ENCODE data around the gene RBM24.
A peak's percentile ranks its signal among the peaks of the same experiment; 100 is the strongest.

RBM24 gene

DNA sequence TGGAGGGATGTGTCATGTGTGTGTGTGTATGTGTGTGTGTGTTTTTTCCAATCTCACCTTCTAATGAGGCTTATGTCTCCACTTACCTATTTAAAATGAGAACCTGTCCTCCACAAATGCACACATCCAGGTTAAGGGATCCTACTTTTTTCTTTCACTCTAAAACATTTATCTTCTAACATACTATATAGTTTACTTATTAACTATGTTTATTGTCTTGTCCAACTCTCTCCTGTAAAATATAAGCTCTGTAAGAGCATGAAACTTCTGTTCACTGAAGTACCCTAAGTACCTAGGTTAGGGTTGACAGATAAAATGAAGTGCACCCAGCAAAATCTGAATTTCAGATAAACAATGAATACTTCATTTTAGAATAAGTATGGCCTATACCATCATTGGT, 29.2 kb upstream of the RBM24 start:
- TF ChIP-seq, protein P1, sequence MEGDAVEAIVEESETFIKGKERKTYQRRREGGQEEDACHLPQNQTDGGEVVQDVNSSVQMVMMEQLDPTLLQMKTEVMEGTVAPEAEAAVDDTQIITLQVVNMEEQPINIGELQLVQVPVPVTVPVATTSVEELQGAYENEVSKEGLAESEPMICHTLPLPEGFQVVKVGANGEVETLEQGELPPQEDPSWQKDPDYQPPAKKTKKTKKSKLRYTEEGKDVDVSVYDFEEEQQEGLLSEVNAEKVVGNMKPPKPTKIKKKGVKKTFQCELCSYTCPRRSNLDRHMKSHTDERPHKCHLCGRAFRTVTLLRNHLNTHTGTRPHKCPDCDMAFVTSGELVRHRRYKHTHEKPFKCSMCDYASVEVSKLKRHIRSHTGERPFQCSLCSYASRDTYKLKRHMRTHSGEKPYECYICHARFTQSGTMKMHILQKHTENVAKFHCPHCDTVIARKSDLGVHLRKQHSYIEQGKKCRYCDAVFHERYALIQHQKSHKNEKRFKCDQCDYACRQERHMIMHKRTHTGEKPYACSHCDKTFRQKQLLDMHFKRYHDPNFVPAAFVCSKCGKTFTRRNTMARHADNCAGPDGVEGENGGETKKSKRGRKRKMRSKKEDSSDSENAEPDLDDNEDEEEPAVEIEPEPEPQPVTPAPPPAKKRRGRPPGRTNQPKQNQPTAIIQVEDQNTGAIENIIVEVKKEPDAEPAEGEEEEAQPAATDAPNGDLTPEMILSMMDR (IDR thresholded peaks at IDR 0.05; ENCODE audit: insufficient read depth, low read depth, low read length, missing control alignments): no peak
- no peak overlapping the region for H3K4me3 ChIP-seq (ENCODE audit: low read length)
- no peak for DNase-seq (ENCODE audit: low read depth)

DNA sequence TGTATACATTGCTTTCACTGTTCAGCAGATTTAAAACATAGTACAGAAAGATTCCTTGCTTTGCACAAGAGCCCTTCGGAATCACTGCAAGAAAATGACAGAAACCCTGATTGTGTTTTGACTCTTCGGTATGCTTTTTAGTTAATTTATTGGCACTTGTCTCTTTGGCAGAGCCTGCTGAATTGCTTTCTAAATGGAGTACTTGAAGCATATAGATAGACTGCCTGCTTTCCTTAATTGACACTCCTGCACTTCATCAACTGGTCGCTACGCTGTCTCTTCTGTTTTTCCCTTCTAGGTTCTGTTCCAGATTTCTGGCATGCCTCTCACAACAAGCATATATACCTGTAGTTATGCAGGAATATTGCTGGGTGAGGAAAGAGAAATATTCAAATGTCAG, 22.4 kb upstream of the RBM24 start:
- TF ChIP-seq, protein P1 (IDR thresholded peaks at IDR 0.05; ENCODE audit: insufficient read depth, low read depth, low read length, missing control alignments): no peak
- no peak overlapping the region for H3K4me3 ChIP-seq (ENCODE audit: low read length)
- no peak for DNase-seq (ENCODE audit: low read depth)

DNA sequence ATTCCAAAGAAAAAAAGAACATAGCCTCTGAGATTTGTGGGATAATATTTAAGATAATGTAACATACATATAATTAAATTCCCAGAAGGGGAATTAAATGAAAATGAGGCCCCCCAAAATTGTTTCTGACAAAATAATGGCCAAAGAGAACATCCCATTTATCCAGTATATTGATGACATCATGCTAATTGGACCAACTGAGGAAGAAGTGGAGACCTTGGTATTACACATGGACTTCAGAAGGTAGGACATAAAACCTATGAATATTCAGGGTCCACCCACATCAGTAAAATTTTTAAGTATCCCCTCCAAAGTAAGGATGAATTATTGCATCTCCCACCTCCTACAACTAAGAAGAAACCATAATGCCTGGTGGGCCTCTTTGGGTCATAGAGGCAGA, 15.6 kb upstream of the RBM24 start:
- TF ChIP-seq, protein P1 (IDR thresholded peaks at IDR 0.05; ENCODE audit: insufficient read depth, low read depth, low read length, missing control alignments): no peak
- DNase-seq (ENCODE audit: low read depth): no peak
- H3K4me3 ChIP-seq (ENCODE audit: low read length): no peak overlapping the region

DNA sequence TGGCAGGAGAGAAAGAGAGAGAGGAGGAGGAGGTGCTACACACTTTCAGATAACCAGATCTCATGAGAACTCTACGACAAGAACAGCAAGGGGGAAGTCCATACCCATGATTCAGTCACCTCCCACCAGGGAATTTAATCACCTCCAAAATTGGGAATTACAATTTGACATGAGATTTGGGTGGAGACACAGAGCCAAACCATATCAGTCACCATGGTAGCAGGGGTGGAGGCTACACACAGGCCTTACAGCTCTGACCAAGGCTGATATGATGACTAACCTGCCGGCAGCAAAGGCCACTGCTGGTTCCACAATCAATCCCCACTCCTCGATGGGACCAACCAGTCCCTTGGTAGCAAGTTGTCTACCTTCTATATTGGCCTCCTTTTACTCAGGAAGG, 13.6 kb upstream of the RBM24 start:
- DNase-seq (ENCODE audit: low read depth): peak; percentile 3
- TF ChIP-seq, protein P1 (IDR thresholded peaks at IDR 0.05; ENCODE audit: insufficient read depth, low read depth, low read length, missing control alignments): no peak

DNA sequence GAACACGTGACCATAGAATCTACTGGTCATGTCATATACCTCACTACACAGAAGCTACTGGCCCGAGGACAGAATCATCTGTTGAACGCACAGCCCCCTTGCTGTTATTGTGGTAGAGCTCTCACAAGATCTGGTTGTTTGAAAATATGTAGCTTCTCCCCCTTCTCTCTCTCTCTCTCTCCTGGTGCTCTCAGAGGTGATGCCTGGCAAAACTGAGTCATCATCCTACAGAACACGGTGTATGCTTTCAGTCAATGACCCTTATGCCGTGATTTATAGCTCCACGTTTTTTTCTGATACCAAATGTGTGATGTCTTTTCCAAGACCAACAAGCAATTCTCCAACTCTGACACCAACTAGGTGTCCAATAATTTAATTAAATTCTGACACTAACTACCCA, 13.0 kb upstream of the RBM24 start:
- H3K4me3 ChIP-seq (ENCODE audit: low read length): no peak overlapping the region
- DNase-seq (ENCODE audit: low read depth): peak; percentile 6
- TF ChIP-seq, protein P1 (IDR thresholded peaks at IDR 0.05; ENCODE audit: insufficient read depth, low read depth, low read length, missing control alignments): no peak

More for the DNA sequence above, 13.6 kb upstream of the RBM24 start:
- no peak overlapping the region for H3K4me3 ChIP-seq (ENCODE audit: low read length)

DNA sequence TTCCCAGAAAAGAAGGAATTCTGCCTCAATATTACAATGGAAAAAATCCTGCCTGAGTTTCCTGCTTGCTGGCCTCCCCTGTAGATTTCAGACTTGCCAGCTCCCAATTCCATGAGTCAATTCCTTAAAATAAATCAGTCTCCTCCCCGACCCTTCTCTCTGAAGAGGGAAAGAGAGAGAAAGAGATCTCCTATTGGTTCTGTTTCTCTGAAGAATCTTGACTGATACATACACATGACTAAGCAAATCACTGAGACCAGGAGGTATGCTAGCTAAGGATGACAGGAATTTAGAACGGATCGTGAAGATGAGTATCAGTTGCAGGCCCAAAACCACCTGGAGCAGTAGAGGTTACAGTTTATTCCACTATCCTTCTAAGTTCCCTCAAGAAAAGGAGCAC, 11.3 kb upstream of the RBM24 start:
- no peak for DNase-seq (ENCODE audit: low read depth)
- TF ChIP-seq, protein P1 (IDR thresholded peaks at IDR 0.05; ENCODE audit: insufficient read depth, low read depth, low read length, missing control alignments): no peak
- H3K4me3 ChIP-seq (ENCODE audit: low read length): no peak overlapping the region

DNA sequence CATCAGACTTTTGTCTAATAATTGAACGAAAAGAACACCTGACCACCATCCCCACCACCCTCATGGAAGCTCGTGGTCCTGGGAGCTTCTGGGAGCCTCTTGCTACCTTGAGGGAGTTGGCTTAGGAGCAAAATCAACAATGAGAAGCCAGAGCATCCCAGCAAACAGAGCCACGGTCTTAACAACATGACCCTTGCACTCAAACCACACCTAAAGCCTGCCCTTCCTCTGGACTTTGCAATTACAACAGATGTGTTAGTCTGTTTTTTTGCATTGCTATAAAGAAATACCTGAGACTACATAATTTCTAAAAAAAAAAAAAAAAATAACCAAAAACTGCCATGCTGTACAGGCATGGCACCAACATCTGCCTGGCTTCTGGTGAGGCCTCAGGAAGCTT, 9.5 kb upstream of the RBM24 start:
- TF ChIP-seq, protein P1 (IDR thresholded peaks at IDR 0.05; ENCODE audit: insufficient read depth, low read depth, low read length, missing control alignments): no peak
- DNase-seq (ENCODE audit: low read depth): no peak
- H3K4me3 ChIP-seq (ENCODE audit: low read length): no peak overlapping the region
